Measurements from ENCODE around the gene OAS3.

OAS3 gene

GRCh38 chr12:112937741-112938719 is at the start of gene OAS3:
TSS of gene OAS3 (plus strand) at chr12:112938474. CDS start at chr12:112938531, 57 bp downstream.
- DNase-seq (ENCODE audit: low read depth in 2 of 2), result peak; percentile 75 to 84
- peak within 1 kb of the TSS; percentile 51 to 66 for H3K4me3 ChIP-seq (replicated peaks in 1 of 2; ENCODE audit: low read depth in 2 of 2, low read length in 2 of 2)
- no peak for TF ChIP-seq CTCF (IDR thresholded peaks at IDR 0.05; ENCODE audit: low read depth, low read length)

DNA sequence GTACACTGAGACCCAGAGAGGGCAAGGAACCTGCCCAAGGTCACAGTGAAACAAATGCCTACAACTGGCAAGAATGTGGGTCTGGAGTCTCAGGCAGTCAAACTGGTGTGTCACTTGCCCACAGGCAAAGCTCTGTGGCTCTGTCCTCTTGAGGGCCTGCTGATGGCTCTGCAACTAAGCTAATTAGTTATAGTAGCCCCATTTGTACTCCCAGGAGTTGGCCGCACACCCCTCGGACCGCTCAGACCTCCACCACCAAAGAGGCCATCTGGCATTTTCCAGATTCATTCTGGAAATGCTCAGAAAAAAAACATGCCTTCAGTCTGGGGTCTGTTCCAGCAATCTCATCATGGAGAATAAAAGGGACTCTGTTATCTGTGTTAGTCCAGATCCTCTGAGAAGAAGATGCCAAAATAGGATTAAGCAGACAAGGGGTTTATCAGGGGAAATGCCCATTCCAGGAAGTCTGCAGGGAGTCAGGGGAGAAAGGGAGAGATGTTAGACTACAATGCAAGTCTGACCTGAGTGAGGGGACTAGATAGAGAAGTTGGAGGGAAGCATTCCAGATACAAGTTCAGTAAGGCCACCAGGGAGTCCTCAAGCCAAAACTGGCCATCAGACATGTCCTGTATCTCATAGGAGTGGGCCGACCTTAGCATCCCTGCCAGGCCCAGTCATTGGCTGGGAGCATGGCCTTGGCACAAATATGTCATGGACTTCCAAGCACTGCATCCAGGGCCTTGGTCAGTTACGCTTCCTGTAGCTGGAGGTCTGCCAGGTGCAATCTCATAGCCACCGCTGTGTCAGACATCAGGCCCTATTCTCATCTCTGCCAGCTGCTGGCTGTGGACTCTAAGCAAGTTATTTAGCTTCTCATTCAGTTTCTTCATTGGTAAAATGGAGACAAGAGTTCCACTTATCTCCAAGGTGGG is 46.9 kb upstream of the OAS3 start:
- TF ChIP-seq CTCF (IDR thresholded peaks at IDR 0.05; ENCODE audit: low read depth, low read length), result no peak
- peak in 1 of 2 donors; percentile 43 for DNase-seq (ENCODE audit: low read depth in 2 of 2)
- no peak overlapping the region for H3K4me3 ChIP-seq (replicated peaks in 1 of 2; ENCODE audit: low read depth in 2 of 2, low read length in 2 of 2)

DNA sequence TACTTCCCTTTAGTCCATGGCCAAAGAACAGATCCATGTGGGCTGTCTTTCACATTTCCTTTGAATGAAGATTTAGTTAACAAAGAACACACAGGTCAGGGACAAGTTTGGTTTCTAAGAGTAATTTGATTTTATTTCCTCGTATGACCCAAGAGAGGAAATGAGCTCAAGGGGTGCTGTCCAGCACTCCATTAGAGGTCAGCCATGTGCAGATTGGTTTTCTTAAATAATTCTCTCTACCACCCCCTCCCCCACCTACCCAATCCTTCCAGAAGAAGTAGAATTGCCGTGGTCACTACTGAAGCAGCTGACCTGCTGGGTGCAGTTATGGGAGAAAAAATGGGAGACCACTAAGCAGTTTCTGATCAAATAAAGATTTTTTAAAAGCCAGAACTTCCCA is 45.4 kb upstream of the OAS3 start:
- no peak for TF ChIP-seq CTCF (IDR thresholded peaks at IDR 0.05; ENCODE audit: low read depth, low read length)
- H3K4me3 ChIP-seq (replicated peaks in 1 of 2; ENCODE audit: low read depth in 2 of 2, low read length in 2 of 2), result no peak overlapping the region
- DNase-seq (ENCODE audit: low read depth in 2 of 2), result no peak

DNA sequence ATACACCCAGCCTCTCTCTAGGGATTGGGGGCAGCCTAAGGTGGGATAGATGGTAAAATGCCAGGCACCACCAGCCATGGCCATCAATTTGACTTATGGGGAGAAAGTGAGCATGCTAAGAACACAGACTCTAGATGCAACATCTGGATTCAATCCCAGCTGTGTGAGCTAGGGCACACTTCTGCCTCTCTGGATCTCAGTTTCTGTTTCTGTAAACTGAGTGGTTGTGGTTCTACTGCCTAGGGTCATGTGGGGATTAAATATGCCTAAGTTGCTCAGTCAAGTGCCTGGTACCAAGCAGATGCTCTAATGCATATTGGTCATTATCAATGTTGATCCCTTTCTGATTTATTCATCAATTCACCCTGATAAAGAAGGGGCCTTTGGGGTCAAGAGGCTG is 44.1 kb upstream of the OAS3 start:
- no peak for TF ChIP-seq CTCF (IDR thresholded peaks at IDR 0.05; ENCODE audit: low read depth, low read length)
- DNase-seq (ENCODE audit: low read depth in 2 of 2), result no peak
- H3K4me3 ChIP-seq (replicated peaks in 1 of 2; ENCODE audit: low read depth in 2 of 2, low read length in 2 of 2), result no peak overlapping the region

DNA sequence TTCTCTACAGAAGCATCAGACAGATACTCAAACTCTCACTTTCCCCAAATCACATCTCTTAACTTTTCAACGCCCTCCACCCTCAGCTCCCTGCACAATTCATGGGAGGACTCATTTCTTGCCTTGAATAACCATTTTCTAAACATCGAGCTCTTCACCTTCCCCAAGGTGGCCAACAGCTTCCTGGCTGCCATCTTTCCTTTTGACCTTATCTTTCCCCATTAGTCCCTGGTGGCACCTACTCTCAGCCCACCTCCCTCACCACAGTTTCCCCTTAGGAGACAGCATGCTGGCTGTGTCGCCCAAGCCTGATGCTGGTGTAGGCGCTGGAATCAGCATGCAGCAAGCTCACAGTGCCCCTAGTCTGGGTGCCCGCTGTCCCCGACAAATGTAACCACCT is 39.9 kb upstream of the OAS3 start:
- no peak for TF ChIP-seq CTCF (IDR thresholded peaks at IDR 0.05; ENCODE audit: low read depth, low read length)
- no peak for DNase-seq (ENCODE audit: low read depth in 2 of 2)
- H3K4me3 ChIP-seq (replicated peaks in 1 of 2; ENCODE audit: low read depth in 2 of 2, low read length in 2 of 2), result no peak overlapping the region

GRCh38 chr12:112900298-112901145 is 37.8 kb upstream of the OAS3 start:
- H3K4me3 ChIP-seq (replicated peaks in 1 of 2; ENCODE audit: low read depth in 2 of 2, low read length in 2 of 2), result no peak overlapping the region
- peak; percentile 73 for TF ChIP-seq CTCF (IDR thresholded peaks at IDR 0.05; ENCODE audit: low read depth, low read length)
- peak; percentile 56 to 62 for DNase-seq (ENCODE audit: low read depth in 2 of 2)
